GM19025 (cell line): ENCODE data around the gene RFX3.
"Not testable (repeated sequence)": the region's sequence is repeated elsewhere in the genome, so short reads cannot be mapped to it uniquely, and the experiment has no call there.

Experiments
- ATAC-seq: cut with Tn5 transposase; IDR thresholded peaks from one replicate; pipeline ENCODE4 v1.9.1; 2021; ENCODE audit warnings: mild to moderate bottlenecking, low read depth, moderate library complexity; ENCODE audit not compliant: unreplicated experiment

Gene RFX3

GRCh38 chr9:3361689-3362392, 164.0 kb downstream of the RFX3 start:
- no peak for ATAC-seq

GRCh38 chr9:3361116-3361515, 164.7 kb downstream of the RFX3 start:
- no peak for ATAC-seq

- no peak for ATAC-seq
Measured at GRCh38 chr9:3360245-3360644, 165.6 kb downstream of the RFX3 start.

GRCh38 chr9:3359778-3360177, 166.0 kb downstream of the RFX3 start:
- no peak for ATAC-seq

GRCh38 chr9:3359048-3359692, 166.6 kb downstream of the RFX3 start:
- ATAC-seq, result no peak

GRCh38 chr9:3348169-3348568, 177.6 kb downstream of the RFX3 start:
- no peak for ATAC-seq

GRCh38 chr9:3346549-3346948, 179.3 kb downstream of the RFX3 start:
- ATAC-seq, result no peak

GRCh38 chr9:3343671-3344070, 182.1 kb downstream of the RFX3 start:
- ATAC-seq, result no peak

- ATAC-seq, result no peak
Measured at GRCh38 chr9:3342159-3342777, 183.5 kb downstream of the RFX3 start.

- no peak for ATAC-seq
Measured at GRCh38 chr9:3337515-3338225, 188.1 kb downstream of the RFX3 start.

GRCh38 chr9:3336951-3337350, 188.8 kb downstream of the RFX3 start:
- ATAC-seq, result no peak

GRCh38 chr9:3332802-3333201, 193.0 kb downstream of the RFX3 start:
- no peak for ATAC-seq

GRCh38 chr9:3331801-3332200, 194.0 kb downstream of the RFX3 start:
- ATAC-seq, result no peak

GRCh38 chr9:3330792-3331420, 194.9 kb downstream of the RFX3 start:
- no peak for ATAC-seq

- no peak for ATAC-seq
Measured at GRCh38 chr9:3329361-3329760, 196.4 kb downstream of the RFX3 start.

GRCh38 chr9:3323714-3324113, 202.1 kb downstream of the RFX3 start:
- no peak for ATAC-seq

GRCh38 chr9:3321186-3321585, 204.6 kb downstream of the RFX3 start:
- no peak for ATAC-seq

- ATAC-seq, result not testable (repeated sequence)
Measured at GRCh38 chr9:3312595-3312994, 213.2 kb downstream of the RFX3 start.

- ATAC-seq, result no peak
Measured at GRCh38 chr9:3308609-3309008, 217.2 kb downstream of the RFX3 start.

GRCh38 chr9:3304388-3304787, 221.4 kb downstream of the RFX3 start:
- ATAC-seq, result not testable (repeated sequence)

GRCh38 chr9:3299872-3300271, 225.9 kb downstream of the RFX3 start:
- peak; percentile 96 for ATAC-seq
